ENCODE results near the gene A2M. TPM values are rescaled to one million over a fixed set of nuclear protein-coding genes. Genes with fewer than 3 reads are reported as not detected.

Gene A2M
- total and polyA plus RNA-seq, 4 donors = 1,731 to 2,622 (median 2,052) TPM

GRCh38 chr12:9130244-9130643 lies 14.5 kb upstream of the A2M start:
- TF ChIP-seq MAX (IDR thresholded peaks at IDR 0.05) (no peak), YY1 (IDR thresholded peaks at IDR 0.05) (no peak), TAF1 (conservative IDR thresholded peaks at IDR 0.05) (no peak), HNF4A (conservative IDR thresholded peaks at IDR 0.05) (no peak), CTCF (IDR thresholded peaks at IDR 0.05; ENCODE audit: low read depth, low read length, missing input control) (no peak), SP1 (IDR thresholded peaks at IDR 0.05) (no peak), FOXA1 (IDR thresholded peaks at IDR 0.05) (no peak), NR2F2 (IDR thresholded peaks at IDR 0.05) (no peak), ZBTB33 (IDR thresholded peaks at IDR 0.05) (no peak), REST (IDR thresholded peaks at IDR 0.05) (no peak), RAD21 (IDR thresholded peaks at IDR 0.05) (no peak), GABPA (IDR thresholded peaks at IDR 0.05 in 1 of 2, conservative IDR thresholded peaks at IDR 0.05 in 1 of 2) (no peak), HNF4G (IDR thresholded peaks at IDR 0.05) (no peak)
- no peaks in the 10 kb centered on the region for H3K27me3 ChIP-seq (ENCODE audit: control insufficient read depth in 4 of 4, insufficient read depth in 4 of 4, low read length in 3 of 4)
- WGBS = 74% methylated on average over 2 of the region's 2 CpGs
- no peaks in the 10 kb centered on the region for H3K36me3 ChIP-seq (ENCODE audit: control insufficient read depth in 4 of 4, insufficient read depth in 3 of 4, low read depth in 1 of 4, low read length in 3 of 4)
- H3K4me1 ChIP-seq (ENCODE audit: control insufficient read depth in 4 of 4, insufficient read depth in 4 of 4, low read length in 3 of 4) = peaks cover 2 to 32% (median 22%) of the 10 kb centered on the region in 4 donors
- no peaks in the 10 kb centered on the region for H3K9me3 ChIP-seq (ENCODE audit: control insufficient read depth in 4 of 4, low read length in 3 of 4)
- no peak for DNase-seq (ENCODE audit: low spot score)
- H3K27ac ChIP-seq (ENCODE audit: low read depth in 1 of 2, low read length in 2 of 2) = no peak overlapping the region
- H3K9ac ChIP-seq (ENCODE audit: low read depth in 1 of 2, low read length in 2 of 2) = no peak overlapping the region
- peak overlapping the region in 2 of 3 donors; percentile 20 to 39 for H3K4me3 ChIP-seq (ENCODE audit: low read depth in 1 of 3, low read length in 3 of 3)

GRCh38 chr12:9127936-9128663 lies 12.4 kb upstream of the A2M start:
- no peak for DNase-seq (ENCODE audit: low spot score)
- Histone ChIP-seq H3K36me3 (ENCODE audit: control insufficient read depth in 4 of 4, insufficient read depth in 3 of 4, low read depth in 1 of 4, low read length in 3 of 4) (no peaks in the 10 kb centered on the region), H3K9ac (ENCODE audit: low read depth in 1 of 2, low read length in 2 of 2) (peak overlapping the region in 1 of 2 donors; percentile 87), H3K27ac (ENCODE audit: low read depth in 1 of 2, low read length in 2 of 2) (peak overlapping the region; percentile 52 to 77), H3K4me3 (ENCODE audit: low read depth in 1 of 3, low read length in 3 of 3) (peak overlapping the region; percentile 49 to 76 (median 56)), H3K9me3 (ENCODE audit: control insufficient read depth in 4 of 4, low read length in 3 of 4) (no peaks in the 10 kb centered on the region), H3K4me1 (ENCODE audit: control insufficient read depth in 4 of 4, insufficient read depth in 4 of 4, low read length in 3 of 4) (peaks cover 0 to 37% (median 20%) of the 10 kb centered on the region in 4 donors), H3K27me3 (ENCODE audit: control insufficient read depth in 4 of 4, insufficient read depth in 4 of 4, low read length in 3 of 4) (no peaks in the 10 kb centered on the region)
- 43% methylated on average over 36 of the region's 36 CpGs for WGBS
- TF ChIP-seq SP1 (IDR thresholded peaks at IDR 0.05) (no peak), EGR1 (IDR thresholded peaks at IDR 0.05; ENCODE audit: low read depth in 2 of 2) (no peak), ZBTB33 (IDR thresholded peaks at IDR 0.05) (no peak), REST (IDR thresholded peaks at IDR 0.05) (peak; percentile 36), HNF4G (IDR thresholded peaks at IDR 0.05) (no peak), HNF4A (conservative IDR thresholded peaks at IDR 0.05) (peak in 1 of 2 donors; percentile 77), JUND (IDR thresholded peaks at IDR 0.05) (peak in 1 of 2 donors; percentile 25), FOXA1 (IDR thresholded peaks at IDR 0.05) (no peak)

All from liver (tissue), 9 donors.